ENCODE results near the gene SIPA1L2. TPM values are rescaled to one million over a fixed set of nuclear protein-coding genes. Genes with fewer than 3 reads are reported as not detected.

Gene SIPA1L2, protein sequence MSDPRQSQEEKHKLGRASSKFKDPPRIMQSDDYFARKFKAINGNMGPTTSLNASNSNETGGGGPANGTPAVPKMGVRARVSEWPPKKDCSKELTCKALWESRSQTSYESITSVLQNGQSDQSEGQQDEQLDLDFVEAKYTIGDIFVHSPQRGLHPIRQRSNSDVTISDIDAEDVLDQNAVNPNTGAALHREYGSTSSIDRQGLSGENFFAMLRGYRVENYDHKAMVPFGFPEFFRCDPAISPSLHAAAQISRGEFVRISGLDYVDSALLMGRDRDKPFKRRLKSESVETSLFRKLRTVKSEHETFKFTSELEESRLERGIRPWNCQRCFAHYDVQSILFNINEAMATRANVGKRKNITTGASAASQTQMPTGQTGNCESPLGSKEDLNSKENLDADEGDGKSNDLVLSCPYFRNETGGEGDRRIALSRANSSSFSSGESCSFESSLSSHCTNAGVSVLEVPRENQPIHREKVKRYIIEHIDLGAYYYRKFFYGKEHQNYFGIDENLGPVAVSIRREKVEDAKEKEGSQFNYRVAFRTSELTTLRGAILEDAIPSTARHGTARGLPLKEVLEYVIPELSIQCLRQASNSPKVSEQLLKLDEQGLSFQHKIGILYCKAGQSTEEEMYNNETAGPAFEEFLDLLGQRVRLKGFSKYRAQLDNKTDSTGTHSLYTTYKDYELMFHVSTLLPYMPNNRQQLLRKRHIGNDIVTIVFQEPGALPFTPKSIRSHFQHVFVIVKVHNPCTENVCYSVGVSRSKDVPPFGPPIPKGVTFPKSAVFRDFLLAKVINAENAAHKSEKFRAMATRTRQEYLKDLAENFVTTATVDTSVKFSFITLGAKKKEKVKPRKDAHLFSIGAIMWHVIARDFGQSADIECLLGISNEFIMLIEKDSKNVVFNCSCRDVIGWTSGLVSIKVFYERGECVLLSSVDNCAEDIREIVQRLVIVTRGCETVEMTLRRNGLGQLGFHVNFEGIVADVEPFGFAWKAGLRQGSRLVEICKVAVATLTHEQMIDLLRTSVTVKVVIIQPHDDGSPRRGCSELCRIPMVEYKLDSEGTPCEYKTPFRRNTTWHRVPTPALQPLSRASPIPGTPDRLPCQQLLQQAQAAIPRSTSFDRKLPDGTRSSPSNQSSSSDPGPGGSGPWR (N-terminal part only)
- total RNA-seq = 2.0 and 12.6 TPM in 2 replicates
- 0.39 and 2.0 TPM in 2 replicates for polyA plus RNA-seq
- 0.38 and 1.5 TPM in 2 replicates for polyA plus RNA-seq (2012)
- polyA minus RNA-seq (ENCODE audit: low replicate concordance) = 0.67 and 2.8 TPM in 2 replicates

DNA sequence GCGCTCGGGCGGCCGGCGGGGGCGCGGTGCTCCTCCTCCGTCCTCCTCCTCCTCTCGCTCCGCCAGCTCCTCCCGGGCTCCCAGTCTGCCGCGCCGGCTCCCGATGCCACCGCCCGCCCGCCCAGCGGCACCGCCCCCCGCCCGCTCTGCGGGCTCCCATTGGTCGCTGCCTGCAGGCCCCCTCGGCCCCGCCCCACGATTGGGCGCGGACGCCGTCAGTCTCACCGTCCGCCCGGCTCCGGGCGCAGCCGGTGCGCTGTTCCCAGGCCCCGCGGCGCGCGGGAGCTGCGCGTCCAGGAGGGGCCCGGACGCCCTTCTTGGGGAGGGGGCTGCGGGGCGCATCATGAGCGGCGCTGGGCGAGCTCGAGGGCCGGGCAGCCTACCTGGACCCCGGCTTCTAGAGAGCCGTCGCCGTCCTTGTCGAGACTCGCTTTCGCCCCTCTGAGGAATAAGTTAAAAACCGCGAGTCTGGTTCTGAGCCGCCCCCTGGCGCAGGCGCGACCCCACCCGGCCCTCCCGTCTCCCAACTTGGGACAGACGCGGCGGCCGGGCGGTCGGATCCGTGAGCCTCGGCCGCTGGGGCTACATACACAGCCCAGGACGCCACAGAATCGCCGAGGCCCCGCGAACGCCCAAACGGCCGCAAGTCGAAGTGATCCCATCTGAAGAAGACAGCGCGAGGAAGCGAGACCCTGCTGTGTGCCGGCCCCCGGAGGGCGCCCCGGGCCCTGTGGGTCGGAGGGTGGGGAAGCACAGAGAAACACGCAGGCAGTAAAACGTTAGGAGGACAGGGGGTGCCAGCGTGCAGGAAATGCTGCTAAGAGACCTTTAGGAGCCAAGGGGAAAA, at the start of gene SIPA1L2:
Gene SIPA1L2, minus strand, starts transcription at position 87 of the 847 bp plus-strand sequence. CDS start 114,794 bp downstream, outside the sequence.
- H3K9ac ChIP-seq (ENCODE audit: insufficient read depth, low read length) = peak within 1 kb of the TSS; percentile 23
- H3K27ac ChIP-seq (ENCODE audit: insufficient read depth, low read length) = no peak within 1 kb of the TSS
- H3K4me2 ChIP-seq (ENCODE audit: extremely low read depth, insufficient read depth, low read length) = peak within 1 kb of the TSS; percentile 90
- peak within 1 kb of the TSS; percentile 57 for H2AFZ ChIP-seq (ENCODE audit: low read length)
- H3K4me1 ChIP-seq (ENCODE audit: control insufficient read depth, extremely low read depth, insufficient read depth, low read length) = no peaks in the 10 kb centered on the region
- H3K9me3 ChIP-seq (ENCODE audit: control insufficient read depth, insufficient read depth, low read depth, low read length) = no peaks in the 10 kb centered on the region
- peaks cover 11% of the 10 kb centered on the region for H3K27me3 ChIP-seq (ENCODE audit: control insufficient read depth, insufficient read depth, low read length)
- DNase-seq (ENCODE audit: low read depth in 2 of 2) = peak; percentile 89 to 91
- H3K36me3 ChIP-seq (ENCODE audit: control insufficient read depth, insufficient read depth, low read length) = no peaks in the 10 kb centered on the region
- no peaks in the 10 kb centered on the region for H3K79me2 ChIP-seq (ENCODE audit: control insufficient read depth, insufficient read depth, low read length)
- H3K4me3 ChIP-seq (replicated peaks in 1 of 4; ENCODE audit: control extremely low read depth in 1 of 4, insufficient read depth in 1 of 4, low read depth in 3 of 4, low read length in 4 of 4) = peak within 1 kb of the TSS; percentile 41 to 59 (median 58)
- no peaks in the 10 kb centered on the region for H4K20me1 ChIP-seq (ENCODE audit: control insufficient read depth, extremely low read depth, insufficient read depth, low read length)
- TF ChIP-seq, protein P1, sequence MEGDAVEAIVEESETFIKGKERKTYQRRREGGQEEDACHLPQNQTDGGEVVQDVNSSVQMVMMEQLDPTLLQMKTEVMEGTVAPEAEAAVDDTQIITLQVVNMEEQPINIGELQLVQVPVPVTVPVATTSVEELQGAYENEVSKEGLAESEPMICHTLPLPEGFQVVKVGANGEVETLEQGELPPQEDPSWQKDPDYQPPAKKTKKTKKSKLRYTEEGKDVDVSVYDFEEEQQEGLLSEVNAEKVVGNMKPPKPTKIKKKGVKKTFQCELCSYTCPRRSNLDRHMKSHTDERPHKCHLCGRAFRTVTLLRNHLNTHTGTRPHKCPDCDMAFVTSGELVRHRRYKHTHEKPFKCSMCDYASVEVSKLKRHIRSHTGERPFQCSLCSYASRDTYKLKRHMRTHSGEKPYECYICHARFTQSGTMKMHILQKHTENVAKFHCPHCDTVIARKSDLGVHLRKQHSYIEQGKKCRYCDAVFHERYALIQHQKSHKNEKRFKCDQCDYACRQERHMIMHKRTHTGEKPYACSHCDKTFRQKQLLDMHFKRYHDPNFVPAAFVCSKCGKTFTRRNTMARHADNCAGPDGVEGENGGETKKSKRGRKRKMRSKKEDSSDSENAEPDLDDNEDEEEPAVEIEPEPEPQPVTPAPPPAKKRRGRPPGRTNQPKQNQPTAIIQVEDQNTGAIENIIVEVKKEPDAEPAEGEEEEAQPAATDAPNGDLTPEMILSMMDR (conservative IDR thresholded peaks at IDR 0.05 in 1 of 2, IDR thresholded peaks at IDR 0.05 in 1 of 2; ENCODE audit: low read depth in 1 of 2, low read length in 2 of 2) = peak; percentile 30 to 62
- TF ChIP-seq EZH2 (IDR thresholded peaks at IDR 0.05; ENCODE audit: low read length, missing control alignments) = no peak

DNA sequence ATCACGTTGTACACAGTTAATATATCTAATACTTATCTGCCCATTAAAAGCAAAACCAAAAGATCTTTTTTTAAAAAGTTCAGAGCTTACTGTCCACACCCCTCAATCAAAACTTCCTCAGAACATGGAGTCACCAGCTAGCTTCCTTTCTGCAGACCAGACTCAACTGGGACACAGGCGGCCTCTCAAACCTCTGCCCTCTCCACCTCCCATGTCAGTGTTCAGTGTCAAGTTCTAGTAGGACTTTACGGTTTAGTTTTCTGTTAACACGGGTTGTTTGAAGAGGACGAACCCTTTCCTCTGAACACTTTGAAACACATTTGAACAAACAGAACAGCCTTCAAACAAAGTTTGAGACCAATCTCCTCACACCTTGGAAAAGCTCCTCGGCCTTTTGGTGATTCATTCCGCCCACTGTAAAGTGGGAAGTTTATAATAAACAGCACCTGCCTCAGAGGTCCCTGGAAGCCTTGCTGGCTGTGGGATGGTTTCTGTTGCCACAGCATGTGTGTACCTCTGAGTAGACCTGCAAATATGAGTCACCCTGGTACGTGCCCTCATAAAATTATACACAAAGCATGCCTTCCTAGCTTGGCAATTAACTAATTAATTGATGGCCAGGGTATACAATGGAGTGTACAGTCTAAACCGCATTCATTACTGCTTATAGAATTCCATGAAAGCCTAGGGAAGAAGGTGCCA, 48.4 kb upstream of the SIPA1L2 start:
- H3K9me3 ChIP-seq (ENCODE audit: control insufficient read depth, insufficient read depth, low read depth, low read length) = no peaks in the 10 kb centered on the region
- no peak overlapping the region for H3K9ac ChIP-seq (ENCODE audit: insufficient read depth, low read length)
- no peak overlapping the region for H3K4me2 ChIP-seq (ENCODE audit: extremely low read depth, insufficient read depth, low read length)
- peak; percentile 37 to 61 for DNase-seq (ENCODE audit: low read depth in 2 of 2)
- H3K4me3 ChIP-seq (replicated peaks in 1 of 4; ENCODE audit: control extremely low read depth in 1 of 4, insufficient read depth in 1 of 4, low read depth in 3 of 4, low read length in 4 of 4) = no peak overlapping the region
- H3K27me3 ChIP-seq (ENCODE audit: control insufficient read depth, insufficient read depth, low read length) = no peaks in the 10 kb centered on the region
- H3K36me3 ChIP-seq (ENCODE audit: control insufficient read depth, insufficient read depth, low read length) = no peaks in the 10 kb centered on the region
- no peak overlapping the region for H2AFZ ChIP-seq (ENCODE audit: low read length)
- TF ChIP-seq, protein P1 (conservative IDR thresholded peaks at IDR 0.05 in 1 of 2, IDR thresholded peaks at IDR 0.05 in 1 of 2; ENCODE audit: low read depth in 1 of 2, low read length in 2 of 2) = no peak
- TF ChIP-seq EZH2 (IDR thresholded peaks at IDR 0.05; ENCODE audit: low read length, missing control alignments) = no peak
- no peaks in the 10 kb centered on the region for H3K4me1 ChIP-seq (ENCODE audit: control insufficient read depth, extremely low read depth, insufficient read depth, low read length)
- H3K79me2 ChIP-seq (ENCODE audit: control insufficient read depth, insufficient read depth, low read length) = no peaks in the 10 kb centered on the region
- no peak overlapping the region for H3K27ac ChIP-seq (ENCODE audit: insufficient read depth, low read length)
- H4K20me1 ChIP-seq (ENCODE audit: control insufficient read depth, extremely low read depth, insufficient read depth, low read length) = no peaks in the 10 kb centered on the region
